ENCODE data around the gene SEMA3A.
A peak's percentile ranks its signal among the peaks of the same experiment; 100 is the strongest.
"Not testable (repeated sequence)": the region's sequence is repeated elsewhere in the genome, so short reads cannot be mapped to it uniquely, and the experiment has no call there.

SEMA3A gene

DNA sequence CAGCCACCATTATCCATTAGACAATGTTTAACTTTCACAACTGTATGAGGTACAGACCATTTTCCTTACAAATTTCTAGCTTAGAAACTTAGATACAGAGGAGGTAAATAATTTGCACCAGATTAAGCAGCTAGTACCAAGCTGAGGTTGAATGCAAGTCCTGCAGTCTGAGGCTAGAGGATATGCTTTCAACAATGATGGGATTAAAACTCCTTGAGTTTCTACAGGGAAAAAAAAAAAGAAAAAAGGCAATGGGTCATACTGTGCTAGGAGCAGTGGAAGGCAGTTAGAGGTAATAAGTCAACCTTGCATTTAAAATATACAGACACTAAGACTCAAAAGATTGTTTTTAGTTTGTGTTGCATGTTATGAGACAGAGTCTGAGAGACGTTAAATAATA lies 86.5 kb downstream of the SEMA3A start:
- DNase-seq, result no peak

DNA sequence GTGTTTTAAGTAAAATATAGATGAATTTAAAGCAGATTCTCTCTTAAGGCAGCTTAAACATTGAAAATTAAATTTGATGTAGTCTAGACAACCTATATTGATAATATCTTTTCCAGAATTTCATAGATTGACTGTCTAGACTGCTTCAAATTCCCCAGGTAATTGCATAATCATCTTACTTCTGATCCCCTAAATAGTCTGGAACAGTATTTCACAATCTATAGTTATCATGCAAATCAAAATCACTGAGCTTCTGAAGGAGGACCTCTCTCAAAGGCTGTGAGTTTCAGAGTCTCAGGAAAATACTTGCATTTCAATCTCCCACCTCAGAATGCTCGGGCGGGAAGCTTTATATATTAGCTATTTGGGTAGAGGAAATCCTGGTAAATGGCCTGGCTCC lies 87.3 kb downstream of the SEMA3A start:
- no peak for DNase-seq

GRCh38 chr7:84106291-84106690 lies 88.3 kb downstream of the SEMA3A start:
- DNase-seq, result no peak

- DNase-seq, result no peak
These were observed 89.0 kb downstream of the SEMA3A start for GRCh38 chr7:84105586-84105985.

DNA sequence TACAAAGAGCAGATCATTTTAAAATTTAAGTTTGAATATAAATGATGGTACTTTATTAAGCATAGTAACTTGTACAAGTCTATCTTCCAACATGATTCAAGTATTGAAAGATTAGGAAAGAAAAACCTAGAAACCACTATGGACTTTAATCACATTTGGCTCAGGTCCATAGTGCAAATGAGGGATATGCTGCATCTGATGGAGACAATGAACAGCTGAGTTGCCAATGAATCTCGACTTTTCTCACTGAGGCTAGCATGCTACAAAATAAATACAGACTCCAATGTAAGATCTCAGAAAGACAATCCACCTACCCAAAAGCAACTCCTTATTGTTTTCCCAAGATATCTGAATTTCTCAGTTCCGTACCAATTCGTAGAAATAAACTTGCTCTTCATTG lies 89.8 kb downstream of the SEMA3A start:
- no peak for DNase-seq

DNA sequence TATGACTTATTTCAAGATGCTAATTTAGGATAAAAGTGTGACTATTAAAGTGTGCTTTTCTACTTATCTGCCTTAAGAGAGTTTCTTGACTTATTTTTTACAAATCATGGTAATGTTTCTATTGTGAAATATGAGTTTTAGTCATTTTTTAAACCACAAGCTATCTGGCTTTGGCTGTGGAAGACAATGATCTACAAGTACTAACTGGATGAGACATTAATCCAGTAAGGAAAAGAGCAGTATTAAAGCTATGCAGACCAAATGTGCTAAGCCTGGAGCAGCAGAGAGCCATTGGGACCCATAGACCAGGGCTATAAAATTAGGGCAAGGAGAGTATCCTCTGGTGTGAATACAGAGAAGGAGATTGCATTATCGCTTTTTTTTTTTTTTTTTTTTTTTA lies 92.4 kb downstream of the SEMA3A start:
- DNase-seq, result no peak

DNA sequence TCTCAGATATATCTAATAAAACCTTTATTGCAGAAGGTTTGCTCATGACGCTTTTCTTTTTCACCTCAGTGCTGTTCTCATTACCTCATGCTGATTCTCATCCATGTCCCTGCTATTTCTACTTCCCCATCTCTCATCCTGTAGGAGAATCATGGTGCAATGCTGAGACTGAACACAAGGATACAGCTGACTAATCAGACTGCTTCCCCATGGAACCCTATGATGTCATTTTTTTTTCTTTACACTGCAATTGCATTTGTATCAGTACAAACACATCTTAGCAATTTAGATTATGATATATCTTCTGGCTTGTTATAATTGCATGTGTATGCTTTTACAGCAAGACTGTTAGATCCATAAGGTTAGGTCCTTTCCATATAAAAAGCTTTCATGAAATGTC lies 93.7 kb downstream of the SEMA3A start:
- peak; percentile 10 to 33 for DNase-seq

DNA sequence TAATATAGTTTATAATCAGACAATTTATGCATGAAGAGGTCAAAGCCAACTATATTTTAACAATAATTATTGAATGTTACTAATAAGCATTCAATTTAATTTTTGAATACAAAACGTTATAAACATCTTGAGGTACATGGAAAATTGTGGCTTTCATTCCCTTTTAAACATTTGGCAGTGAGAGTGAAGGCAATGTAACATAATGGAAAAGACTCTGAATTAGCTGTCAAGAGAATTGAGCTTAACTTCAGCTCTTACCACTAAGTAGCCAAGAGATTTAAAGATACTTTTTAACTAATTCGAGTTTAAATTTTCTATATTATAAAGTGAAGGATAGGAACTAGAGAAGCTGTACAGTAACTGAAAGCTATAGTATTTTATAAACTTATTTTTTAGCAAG lies 98.6 kb downstream of the SEMA3A start:
- no peak for DNase-seq

GRCh38 chr7:84092207-84092606 lies 102.4 kb downstream of the SEMA3A start:
- DNase-seq, result no peak

GRCh38 chr7:84091318-84091717 lies 103.3 kb downstream of the SEMA3A start:
- no peak for DNase-seq

DNA sequence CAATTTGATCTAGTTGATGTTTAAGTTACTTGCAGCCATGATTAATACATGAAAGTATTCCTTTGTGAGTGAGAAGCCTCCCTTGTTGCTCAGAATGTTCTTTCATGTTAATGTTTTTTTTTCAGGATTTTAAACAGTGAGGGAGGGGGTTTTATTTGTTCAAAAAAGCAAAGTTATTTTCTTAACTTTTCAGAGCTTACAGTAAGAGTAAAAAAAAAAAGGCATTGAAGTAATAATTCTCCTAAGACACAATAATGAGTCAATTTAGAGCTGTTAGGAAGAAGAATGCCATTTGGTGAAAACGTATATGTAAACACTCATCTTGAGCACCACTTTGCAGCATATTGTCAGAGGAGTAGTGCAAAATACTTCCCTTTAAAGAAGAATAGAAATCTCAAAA lies 105.8 kb downstream of the SEMA3A start:
- DNase-seq, result no peak

DNA sequence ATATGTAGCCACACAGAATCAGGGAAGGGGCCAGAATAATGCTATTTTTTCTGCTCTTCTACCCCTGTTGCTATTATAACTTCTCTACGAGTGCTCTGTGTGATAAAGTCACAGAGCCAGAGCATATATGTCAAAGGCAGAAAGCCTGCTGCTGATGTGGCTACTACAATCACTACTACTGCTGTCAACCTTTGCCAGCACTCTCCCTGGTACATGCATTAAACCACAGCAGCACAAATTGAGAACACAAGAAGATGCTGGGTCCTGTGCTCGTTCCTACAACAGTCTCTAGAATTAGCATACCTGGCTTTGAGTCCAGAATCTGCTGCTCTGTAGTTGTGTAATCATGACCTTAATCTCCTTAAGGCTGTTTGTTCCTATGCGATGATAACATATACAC lies 108.6 kb downstream of the SEMA3A start:
- DNase-seq, result no peak

DNA sequence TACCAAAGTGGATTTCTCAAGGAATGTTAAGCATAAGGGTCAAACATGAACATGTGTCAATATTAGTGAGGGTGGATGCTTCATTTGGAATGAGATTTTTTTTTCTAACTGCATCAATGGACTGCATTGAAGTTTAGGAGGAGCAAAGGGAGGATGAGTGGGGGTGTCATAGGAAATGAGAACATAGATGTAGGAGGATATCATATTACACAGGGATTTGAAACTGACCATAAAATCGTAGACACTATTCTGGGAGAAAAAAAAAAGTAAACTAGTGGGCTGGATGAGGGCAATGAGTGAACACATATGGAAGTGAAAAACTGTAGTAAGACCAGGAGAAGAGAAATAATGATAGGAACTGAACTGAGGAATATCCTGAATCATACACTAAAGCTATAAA lies 109.4 kb downstream of the SEMA3A start:
- no peak for DNase-seq

- no peak for DNase-seq
These were observed 110.7 kb downstream of the SEMA3A start for GRCh38 chr7:84083846-84084245.

GRCh38 chr7:84081973-84082522 lies 112.5 kb downstream of the SEMA3A start:
- no peak for DNase-seq

DNA sequence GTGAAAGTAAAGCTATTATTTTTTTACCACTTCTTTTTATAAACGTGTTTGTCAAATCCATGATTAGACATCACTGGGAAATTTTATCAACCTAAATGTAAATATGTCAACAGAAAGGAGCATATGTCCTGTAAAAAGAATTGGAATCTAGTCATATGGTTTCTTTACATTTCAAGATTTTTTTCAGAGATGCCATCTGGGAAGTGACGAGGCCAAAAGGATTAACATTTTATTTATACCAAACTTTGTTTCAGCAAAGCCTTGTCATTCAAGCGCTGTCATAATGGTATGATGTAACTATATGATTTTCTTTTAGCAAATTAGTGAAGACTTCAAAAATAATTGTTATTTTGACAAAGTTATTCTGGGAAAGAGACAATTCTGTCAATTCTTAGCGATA lies 117.3 kb downstream of the SEMA3A start:
- DNase-seq, result no peak

GRCh38 chr7:84076219-84076618 lies 118.4 kb downstream of the SEMA3A start:
- no peak for DNase-seq

- no peak for DNase-seq
These were observed 121.3 kb downstream of the SEMA3A start for GRCh38 chr7:84073186-84073875.

GRCh38 chr7:84070770-84071169 lies 123.8 kb downstream of the SEMA3A start:
- no peak for DNase-seq

DNA sequence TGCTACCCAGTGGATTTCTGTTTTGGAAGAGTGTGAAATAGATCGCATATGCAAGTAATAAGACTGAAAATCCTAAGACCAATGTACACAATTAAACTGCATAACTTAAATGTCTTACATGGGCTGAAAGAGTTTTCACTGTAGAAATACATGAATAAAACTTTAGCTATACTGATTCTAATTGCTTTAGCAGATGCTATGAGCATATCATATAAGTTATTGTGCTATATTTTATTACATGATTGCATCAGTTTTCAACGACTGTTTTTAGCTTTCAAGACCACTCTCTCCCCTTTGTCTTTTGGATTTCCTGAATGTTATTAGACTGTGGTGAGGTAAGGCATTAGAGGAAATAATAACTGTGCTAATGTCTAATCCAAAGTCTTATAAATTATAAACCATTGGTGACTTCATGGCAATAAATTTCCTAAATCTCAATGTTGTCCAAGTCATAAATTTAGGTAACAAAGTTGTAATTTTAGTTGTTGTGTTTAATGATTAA lies 124.5 kb downstream of the SEMA3A start:
- DNase-seq, result no peak

GRCh38 chr7:84069033-84069432 lies 125.6 kb downstream of the SEMA3A start:
- no peak for DNase-seq

DNA sequence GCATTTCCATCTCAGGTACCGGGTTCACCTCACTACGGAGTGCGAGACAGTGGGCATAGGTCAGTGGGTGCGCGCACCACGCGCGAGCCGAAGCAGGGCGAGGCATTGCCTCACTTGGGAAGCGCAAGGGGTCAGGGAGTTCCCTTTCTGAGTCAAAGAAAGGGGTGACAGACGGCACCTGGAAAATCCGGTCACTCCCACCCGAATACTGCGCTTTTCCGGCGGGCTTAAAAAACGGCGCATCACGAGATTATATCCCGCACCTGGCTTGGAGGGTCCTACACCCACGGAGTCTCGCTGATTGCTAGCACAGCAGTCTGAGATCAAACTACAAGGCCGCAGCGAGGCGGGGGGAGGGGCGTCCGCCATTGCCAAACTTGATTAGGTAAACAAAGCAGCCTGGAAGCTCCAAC lies 132.1 kb downstream of the SEMA3A start:
- DNase-seq, result not testable (repeated sequence)

DNA sequence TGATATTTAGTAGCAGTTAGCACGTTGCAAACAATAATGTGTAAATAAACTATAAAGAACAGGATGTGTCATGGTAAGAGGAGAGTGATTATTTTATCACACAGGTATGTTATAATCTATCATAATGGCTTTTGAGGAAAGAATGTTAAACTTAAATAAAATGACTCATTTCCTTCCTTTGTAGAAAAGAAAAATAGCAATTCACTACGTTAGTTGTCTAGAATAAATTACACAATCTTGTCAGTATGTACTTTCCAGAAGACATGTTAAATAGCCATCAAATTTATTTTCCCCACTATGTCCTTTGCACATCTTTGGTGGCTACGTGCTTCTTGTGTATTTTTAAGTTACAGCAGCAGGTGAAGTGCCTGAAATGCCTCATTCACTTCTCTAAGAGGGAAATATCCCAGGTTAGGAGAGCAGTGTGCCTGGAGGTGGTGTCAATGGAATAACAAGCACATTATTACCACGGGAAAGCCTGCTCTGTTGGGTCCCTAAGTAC lies 133.8 kb downstream of the SEMA3A start:
- no peak for DNase-seq

DNA sequence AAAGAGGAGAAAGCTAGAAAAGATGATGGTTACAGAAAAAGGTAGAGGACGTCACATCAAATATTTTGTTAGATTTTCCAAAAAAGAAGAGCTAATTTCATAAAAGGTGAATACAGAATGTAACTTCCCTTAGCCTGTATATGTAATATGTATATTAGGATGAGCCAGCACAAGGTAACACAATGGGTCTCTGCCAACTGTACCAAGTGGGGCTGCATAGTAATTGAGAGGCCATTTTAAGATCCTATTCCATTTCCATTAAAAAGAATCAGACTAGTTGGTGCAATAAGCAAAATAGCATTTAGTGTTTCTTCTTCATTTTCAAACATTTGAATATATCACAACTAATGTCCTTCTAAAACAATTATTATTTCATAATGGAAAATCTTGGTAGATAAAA lies 134.6 kb downstream of the SEMA3A start:
- DNase-seq, result no peak

Data from inflammatory macrophage (primary cell).